Endothelial cell (in vitro differentiated cells): Measurements from ENCODE around the gene RPS3. TPM values are rescaled to one million over a fixed set of nuclear protein-coding genes. Genes with fewer than 3 reads are reported as not detected.
"Not testable (repeated sequence)": the region's sequence is repeated elsewhere in the genome, so short reads cannot be mapped to it uniquely, and the experiment has no call there.

Experiments used
- DNase-seq: peaks from one replicate; pipeline ENCODE4 v3.0.0; 2021; ENCODE audit warnings: low spot score
- H3K27ac Mint-ChIP-seq: one replicate; pipeline ENCODE4 v1.8.0; 2021; ENCODE audit warnings: mixed read lengths, inconsistent platforms; ENCODE audit not compliant: unreplicated experiment
- H3K27me3 Mint-ChIP-seq: one replicate; pipeline ENCODE4 v1.8.0; 2021; ENCODE audit warnings: mild to moderate bottlenecking, moderate library complexity, mixed read lengths, inconsistent platforms; ENCODE audit not compliant: unreplicated experiment
- H3K36me3 Mint-ChIP-seq: one replicate; pipeline ENCODE4 v1.8.0; 2021; ENCODE audit warnings: mild to moderate bottlenecking, low read depth, mixed read lengths, inconsistent platforms; ENCODE audit not compliant: unreplicated experiment
- H3K4me1 Mint-ChIP-seq: one replicate; pipeline ENCODE4 v1.8.0; 2021; ENCODE audit warnings: mild to moderate bottlenecking, mixed read lengths, inconsistent platforms; ENCODE audit not compliant: unreplicated experiment
- H3K4me3 Mint-ChIP-seq: one replicate; pipeline ENCODE4 v1.8.0; 2021; ENCODE audit warnings: mild to moderate bottlenecking, mixed read lengths, inconsistent platforms; ENCODE audit not compliant: unreplicated experiment
- H3K9me3 Mint-ChIP-seq: one replicate; pipeline ENCODE4 v1.8.0; 2021; ENCODE audit warnings: mixed read lengths, inconsistent platforms; ENCODE audit not compliant: unreplicated experiment
- total RNA-seq: library from RNA; stranded (reverse); fragmentation: NEBNext Ultra II Directional; extraction: Animal tissue kit (Norgen Biotek cat#: 25700); gene quantifications from one replicate; pipeline ENCODE4 v1.2.1, GENCODE V29; 2021; ENCODE audit not compliant: unreplicated experiment
- TF ChIP-seq, protein P1 (sequence below): fragments of 200-600 bp; sonication (generic); IDR thresholded peaks from one replicate; pipeline ENCODE4 v1.5.0; 2021; ENCODE audit warnings: antibody characterized with exemption; ENCODE audit not compliant: unreplicated experiment

The RPS3 gene
- total RNA-seq, 1 donor from 2014 or later, result 3,784 TPM

DNA sequence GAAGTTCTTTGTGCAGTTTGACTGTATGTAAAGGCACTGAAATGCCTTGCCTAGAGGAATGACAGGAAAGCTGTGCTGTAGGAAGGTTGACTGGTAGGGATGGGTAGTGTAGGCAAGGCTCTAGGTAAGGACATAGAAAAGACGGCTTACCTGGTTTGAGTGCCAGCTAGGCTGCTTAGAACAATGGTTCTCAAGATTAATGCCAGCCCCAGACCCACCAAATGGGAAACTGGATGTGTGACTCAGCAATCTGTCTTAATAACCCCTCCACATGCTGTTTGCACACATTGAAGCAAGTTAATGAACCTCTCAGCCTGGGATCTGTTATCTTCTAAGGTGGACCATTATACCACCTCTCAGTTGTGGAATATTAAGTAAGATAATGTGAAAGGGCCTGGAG, 3.7 kb downstream of the RPS3 start:
- peaks cover 8% of the 10 kb centered on the region for H3K27me3 Mint-ChIP-seq
- peak overlapping the region; percentile 96 for H3K27ac Mint-ChIP-seq
- TF ChIP-seq, protein P1, sequence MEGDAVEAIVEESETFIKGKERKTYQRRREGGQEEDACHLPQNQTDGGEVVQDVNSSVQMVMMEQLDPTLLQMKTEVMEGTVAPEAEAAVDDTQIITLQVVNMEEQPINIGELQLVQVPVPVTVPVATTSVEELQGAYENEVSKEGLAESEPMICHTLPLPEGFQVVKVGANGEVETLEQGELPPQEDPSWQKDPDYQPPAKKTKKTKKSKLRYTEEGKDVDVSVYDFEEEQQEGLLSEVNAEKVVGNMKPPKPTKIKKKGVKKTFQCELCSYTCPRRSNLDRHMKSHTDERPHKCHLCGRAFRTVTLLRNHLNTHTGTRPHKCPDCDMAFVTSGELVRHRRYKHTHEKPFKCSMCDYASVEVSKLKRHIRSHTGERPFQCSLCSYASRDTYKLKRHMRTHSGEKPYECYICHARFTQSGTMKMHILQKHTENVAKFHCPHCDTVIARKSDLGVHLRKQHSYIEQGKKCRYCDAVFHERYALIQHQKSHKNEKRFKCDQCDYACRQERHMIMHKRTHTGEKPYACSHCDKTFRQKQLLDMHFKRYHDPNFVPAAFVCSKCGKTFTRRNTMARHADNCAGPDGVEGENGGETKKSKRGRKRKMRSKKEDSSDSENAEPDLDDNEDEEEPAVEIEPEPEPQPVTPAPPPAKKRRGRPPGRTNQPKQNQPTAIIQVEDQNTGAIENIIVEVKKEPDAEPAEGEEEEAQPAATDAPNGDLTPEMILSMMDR, result no peak
- peaks cover 43% of the 10 kb centered on the region for H3K36me3 Mint-ChIP-seq
- H3K4me1 Mint-ChIP-seq, result peaks cover 61% of the 10 kb centered on the region
- peak overlapping the region; percentile 99 for H3K4me3 Mint-ChIP-seq
- no peaks in the 10 kb centered on the region for H3K9me3 Mint-ChIP-seq
- DNase-seq, result no peak

GRCh38 chr11:75403983-75404658, 4.8 kb downstream of the RPS3 start:
- DNase-seq, result no peak
- H3K4me3 Mint-ChIP-seq, result peak overlapping the region; percentile 84
- peak overlapping the region; percentile 36 for H3K27ac Mint-ChIP-seq
- H3K27me3 Mint-ChIP-seq, result peaks cover 7% of the 10 kb centered on the region
- no peaks in the 10 kb centered on the region for H3K9me3 Mint-ChIP-seq
- TF ChIP-seq, protein P1, result no peak
- peaks cover 53% of the 10 kb centered on the region for H3K4me1 Mint-ChIP-seq
- peaks cover 45% of the 10 kb centered on the region for H3K36me3 Mint-ChIP-seq

- Mint-ChIP-seq H3K27me3 (peaks cover 3% of the 10 kb centered on the region), H3K27ac (no peak overlapping the region), H3K4me3 (no peak overlapping the region)
Observed at GRCh38 chr11:75406338-75406777, 7.0 kb downstream of the RPS3 start.

DNA sequence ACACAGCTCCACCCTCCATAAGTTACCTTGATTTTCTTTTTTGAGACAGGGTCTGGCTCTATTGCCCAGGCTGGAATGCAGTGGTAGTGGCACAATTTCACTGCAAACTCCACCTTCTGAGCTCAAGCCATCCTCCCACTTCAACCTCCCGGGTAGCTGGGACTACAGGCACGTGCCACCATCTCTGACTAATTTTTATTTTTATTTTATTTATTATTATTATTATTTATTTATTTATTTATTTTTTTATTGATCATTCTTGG, 9.6 kb downstream of the RPS3 start:
- TF ChIP-seq, protein P1, result no peak
- DNase-seq, result no peak
- Mint-ChIP-seq H3K27me3 (no peaks in the 10 kb centered on the region), H3K27ac (no peak overlapping the region), H3K4me3 (no peak overlapping the region), H3K4me1 (peaks cover 14% of the 10 kb centered on the region), H3K36me3 (peaks cover 14% of the 10 kb centered on the region), H3K9me3 (no peaks in the 10 kb centered on the region)

More at GRCh38 chr11:75406338-75406777, 7.0 kb downstream of the RPS3 start:
- DNase-seq, result no peak
- TF ChIP-seq, protein P1, result no peak
- Mint-ChIP-seq H3K9me3 (no peaks in the 10 kb centered on the region), H3K36me3 (peaks cover 39% of the 10 kb centered on the region), H3K4me1 (peaks cover 39% of the 10 kb centered on the region)

DNA sequence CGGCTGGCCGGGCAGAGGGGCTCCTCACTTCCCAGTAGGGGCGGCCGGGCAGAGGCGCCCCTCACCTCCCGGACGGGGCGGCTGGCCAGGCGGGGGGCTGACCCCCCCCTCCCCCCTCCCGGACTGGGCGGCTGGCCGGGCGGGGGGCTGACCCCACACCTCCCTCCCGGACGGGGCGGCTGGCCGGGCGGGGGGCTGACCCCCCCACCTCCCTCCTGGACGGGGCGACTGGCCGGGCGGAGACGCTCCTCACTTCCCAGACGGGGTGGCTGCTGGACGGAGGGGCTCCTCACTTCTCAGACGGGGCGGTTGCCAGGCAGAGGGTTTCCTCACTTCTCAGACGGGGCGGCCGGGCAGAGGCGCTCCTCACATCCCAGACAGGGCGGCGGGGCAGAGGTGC, 10.7 kb downstream of the RPS3 start:
- not testable (repeated sequence) for H3K9me3 Mint-ChIP-seq, H3K27me3 Mint-ChIP-seq, H3K36me3 Mint-ChIP-seq, H3K27ac Mint-ChIP-seq, DNase-seq, H3K4me1 Mint-ChIP-seq, H3K4me3 Mint-ChIP-seq

- not testable (repeated sequence) for H3K36me3 Mint-ChIP-seq, H3K4me3 Mint-ChIP-seq, DNase-seq, H3K4me1 Mint-ChIP-seq, H3K27me3 Mint-ChIP-seq, H3K27ac Mint-ChIP-seq, H3K9me3 Mint-ChIP-seq
Observed at GRCh38 chr11:75413146-75413545, 13.8 kb downstream of the RPS3 start.
